ENCODE measurements around the gene IGF1R. TPM values are rescaled to one million over a fixed set of nuclear protein-coding genes. Genes with fewer than 3 reads are reported as not detected.

The IGF1R gene
- total RNA-seq, 2 experiments from 2014 or later, result 26.3 to 43.7 TPM

DNA sequence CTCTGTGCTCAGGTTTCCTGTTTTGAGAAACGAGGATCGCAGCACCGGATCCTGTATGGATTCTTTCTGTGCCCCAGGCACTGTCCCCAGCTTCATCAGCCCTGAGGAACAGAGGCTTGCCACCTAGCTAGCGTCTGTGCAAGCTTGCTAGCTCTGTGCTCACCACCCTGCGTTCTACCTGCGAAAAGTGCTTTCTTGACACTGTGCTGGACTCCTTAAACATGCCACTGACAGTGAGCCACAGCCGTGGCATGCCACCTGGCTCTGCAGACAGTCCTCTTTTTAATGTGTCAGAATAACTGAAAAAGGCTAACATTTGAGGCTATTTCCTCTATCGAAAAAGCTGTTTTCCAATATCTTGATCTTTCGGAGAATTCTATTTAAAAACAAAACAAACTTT lies 357.8 kb downstream of the IGF1R start:
- CTCF ChIA-PET, result interaction anchor here (0.6 kb wide), 1 partner anchor 19 kb away, joined by 3 read pairs; no protein-coding TSS in a partner anchor
- Mint-ChIP-seq H3K27me3 (no peaks in the 10 kb centered on the region), H3K4me1 (peaks cover 2% of the 10 kb centered on the region), H3K4me3 (no peak overlapping the region), H3K36me3 (ENCODE audit: low read depth) (no peaks in the 10 kb centered on the region), H3K9me3 (ENCODE audit: low read depth) (no peaks in the 10 kb centered on the region), H3K27ac (no peak overlapping the region)
- POLR2A ChIA-PET, result interaction anchor here (0.7 kb wide), 1 partner anchor 43 kb away, joined by 3 read pairs; no protein-coding TSS in a partner anchor
- DNase-seq (no peak), ATAC-seq (no peak)
- intact Hi-C loops (cut with DNase I, micrococcal nuclease), result no loop called here

- Mint-ChIP-seq H3K4me1 (peaks cover 2% of the 10 kb centered on the region), H3K27ac (no peak overlapping the region), H3K4me3 (no peak overlapping the region), H3K9me3 (ENCODE audit: low read depth) (no peaks in the 10 kb centered on the region), H3K27me3 (no peaks in the 10 kb centered on the region), H3K36me3 (ENCODE audit: low read depth) (no peaks in the 10 kb centered on the region)
- POLR2A ChIA-PET, result no interaction called here
- intact Hi-C loops (cut with DNase I, micrococcal nuclease), result no loop called here
- ATAC-seq (no peak), DNase-seq (no peak)
- CTCF ChIA-PET, result interaction anchor here (0.6 kb wide), 1 partner anchor 18 kb away, joined by 3 read pairs; no protein-coding TSS in a partner anchor
These were observed 358.7 kb downstream of the IGF1R start for GRCh38 chr15:99006904-99007495.

- Mint-ChIP-seq H3K4me3 (no peak overlapping the region), H3K27me3 (no peaks in the 10 kb centered on the region), H3K4me1 (peaks cover 2% of the 10 kb centered on the region), H3K9me3 (ENCODE audit: low read depth) (no peaks in the 10 kb centered on the region), H3K36me3 (ENCODE audit: low read depth) (no peaks in the 10 kb centered on the region), H3K27ac (no peak overlapping the region)
- intact Hi-C loops (cut with DNase I, micrococcal nuclease), result no loop called here
- DNase-seq (no peak), ATAC-seq (no peak)
- POLR2A ChIA-PET, result no interaction called here
- CTCF ChIA-PET, result interaction anchor here (1.0 kb wide), 1 partner anchor 9 kb away, joined by 3 read pairs; no protein-coding TSS in a partner anchor
These were observed 361.5 kb downstream of the IGF1R start for GRCh38 chr15:99009741-99010330.

- intact Hi-C loops (cut with DNase I, micrococcal nuclease), result no loop called here
- Mint-ChIP-seq H3K27me3 (no peaks in the 10 kb centered on the region), H3K27ac (no peak overlapping the region), H3K4me3 (no peak overlapping the region), H3K36me3 (ENCODE audit: low read depth) (no peaks in the 10 kb centered on the region), H3K4me1 (peaks cover 2% of the 10 kb centered on the region), H3K9me3 (ENCODE audit: low read depth) (no peaks in the 10 kb centered on the region)
- ChIA-PET POLR2A (no interaction called here), CTCF (interaction anchor here (0.6 to 0.7 kb wide), 2 partner anchors 354 to 576 kb away, joined by 3 to 5 read pairs; no protein-coding TSS in a partner anchor)
- ATAC-seq, result no peak
- no peak for DNase-seq
These were observed 362.4 kb downstream of the IGF1R start for GRCh38 chr15:99010768-99011167.

Small RNAs within 50 kb of the gene (microRNA-seq; reads per million reads assigned to microRNA genes)
- not detected for gene MIR4714 (ENCODE audit: borderline replicate concordance)

Measured in activated CD4-positive, alpha-beta T cell treated with anti-CD3 and anti-CD28 coated beads for 36 hours (primary cell).